Right ventricle myocardium inferior (tissue), 1 donor: ENCODE data around the gene PLA2G4D. TPM values are rescaled to one million over a fixed set of nuclear protein-coding genes. Genes with fewer than 3 reads are reported as not detected.

Source experiments
- total RNA-seq: library from RNA; stranded (reverse); fragmentation: NEBNext Ultra II Directional; extraction: Animal tissue kit (Norgen Biotek cat#: 25700); gene quantifications from one replicate; pipeline ENCODE4 v1.2.1, GENCODE V29; 2021
- donor health status: DM: no; HTN: yes; CAD: no; lungs with severe emphysema.

The PLA2G4D gene
- total RNA-seq, 1 donor from 2014 or later, result not detected

Other genes with a start within 250 kb of the PLA2G4D start
- 3.5 TPM for gene SPTBN5, start 200.5 kb downstream of the PLA2G4D start, total RNA-seq
- 55.5 TPM for gene EHD4, start 122.0 kb downstream of the PLA2G4D start, total RNA-seq
- gene PLA2G4E, start 73.5 kb downstream of the PLA2G4D start, total RNA-seq, result 0.05 TPM
- 3.5 TPM for gene PLA2G4F, start 62.1 kb upstream of the PLA2G4D start, total RNA-seq
- gene VPS39, start 113.7 kb upstream of the PLA2G4D start, total RNA-seq, result 43.0 TPM
- 16.3 TPM for gene GANC, start 178.6 kb upstream of the PLA2G4D start, total RNA-seq
- 19.0 TPM for gene TMEM87A, start 178.9 kb upstream of the PLA2G4D start, total RNA-seq